Right cardiac atrium (tissue), 5 donors: ENCODE data around the gene OAS2. TPM values are rescaled to one million over a fixed set of nuclear protein-coding genes. Genes with fewer than 3 reads are reported as not detected.
"Not testable (repeated sequence)": the region's sequence is repeated elsewhere in the genome, so short reads cannot be mapped to it uniquely, and the experiment has no call there.

ENCODE experiments used
- ATAC-seq, 2 donors: fragments of 200-7000 bp; cut with Tn5 transposase; one replicate each; pipeline versions ENCODE4 v1.8.0 to v1.9.1; 2020; ENCODE audit warnings: moderate library complexity in 2 of 2, mild to moderate bottlenecking in 1 of 2
- DNase-seq, 3 donors: peaks; one replicate each; pipeline ENCODE4 v3.0.0-alpha.2; 2020
- H3K27ac ChIP-seq: one replicate; pipeline ENCODE4 v1.5.1; 2013; ENCODE audit warnings: mild to moderate bottlenecking, low read length, control low read depth, moderate library complexity
- H3K27me3 ChIP-seq: one replicate; pipeline ENCODE4 v1.6.1; 2013; ENCODE audit not compliant: control insufficient read depth, insufficient read depth
- H3K4me1 ChIP-seq: one replicate; pipeline ENCODE4 v1.6.1; 2013; ENCODE audit warnings: low read length; ENCODE audit not compliant: control insufficient read depth, insufficient read depth
- H3K4me3 ChIP-seq: one replicate; pipeline ENCODE4 v1.5.1; 2013; ENCODE audit warnings: low read length, control low read depth
- H3K9me3 ChIP-seq: one replicate; pipeline ENCODE4 v1.6.1; 2013; ENCODE audit warnings: low read length; ENCODE audit not compliant: control insufficient read depth
- WGBS: extraction: QIAGEN DNeasy Blood & Tissue Kit; methylation state at CpG from one replicate; pipeline ENCODE4 v1.1.7; 2013; 5-methylcytosine and 5-hydroxymethylcytosine counted together
- intact Hi-C, 4 donors: fragments of 100-400 bp; cut with DNase I; formaldehyde crosslinking; loops; one replicate each; pipeline versions ENCODE4 v1.11.0 to v1.14.0; 2022 to 2023
- polyA plus RNA-seq: library from polyadenylated mRNA; stranded (reverse); fragments of 200-250 nt; gene quantifications from one replicate; pipeline ENCODE4 v1.2.3, GENCODE V29; 2013
- total RNA-seq, 4 donors: library from RNA; stranded (reverse); fragmentation: NEBNext Ultra II Directional; extraction: Animal tissue kit (Norgen Biotek cat#: 25700); gene quantifications; one replicate each; pipeline ENCODE4 v1.2.1, GENCODE V29; 2021
- donor health status: healthy with polysubstance abuse.
- donor health status: DM: no; HTN: yes; CAD: no.
- donor health status: DM: no; HTN: no; CAD: no.
- donor health status: DM: no; HTN: yes; CAD: no; lungs with severe emphysema.
- donor health status: DM: yes; HTN: yes; CAD: no.

The OAS2 gene
- total and polyA plus RNA-seq, 5 donors = 4.1 to 13.7 (median 8.5) TPM

DNA sequence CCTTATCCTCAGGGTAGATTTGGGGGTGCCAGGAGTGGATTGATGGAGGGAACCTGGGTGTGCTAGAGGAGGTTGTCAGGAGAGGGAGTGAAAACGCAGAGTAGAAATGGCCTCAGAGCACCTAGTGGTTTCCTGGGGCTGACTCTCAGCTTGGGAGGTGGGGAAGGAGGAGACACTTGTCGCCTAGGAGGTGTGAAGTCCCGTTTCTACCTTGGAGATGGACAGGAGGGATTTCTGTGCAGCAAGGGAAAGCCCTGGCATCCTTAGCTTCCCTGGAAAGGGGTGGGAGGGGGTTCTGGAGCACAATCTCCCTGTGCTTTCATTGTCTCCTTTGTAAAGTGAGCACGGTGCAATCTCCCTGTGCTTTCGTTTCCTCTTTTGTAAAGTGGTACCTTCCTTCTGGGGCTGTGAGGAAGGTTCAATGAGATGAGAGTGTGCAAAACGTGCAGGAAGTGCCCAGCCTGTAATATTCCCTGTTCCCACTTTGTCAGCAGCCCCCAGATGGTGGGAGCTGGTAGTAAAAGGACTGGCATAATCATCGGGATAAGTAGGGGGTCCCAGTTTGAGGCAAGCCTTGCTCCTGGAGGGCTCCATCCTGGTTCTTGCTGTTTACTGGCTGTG, 38.4 kb upstream of the OAS2 start:
- H3K27ac ChIP-seq = no peak overlapping the region

DNA sequence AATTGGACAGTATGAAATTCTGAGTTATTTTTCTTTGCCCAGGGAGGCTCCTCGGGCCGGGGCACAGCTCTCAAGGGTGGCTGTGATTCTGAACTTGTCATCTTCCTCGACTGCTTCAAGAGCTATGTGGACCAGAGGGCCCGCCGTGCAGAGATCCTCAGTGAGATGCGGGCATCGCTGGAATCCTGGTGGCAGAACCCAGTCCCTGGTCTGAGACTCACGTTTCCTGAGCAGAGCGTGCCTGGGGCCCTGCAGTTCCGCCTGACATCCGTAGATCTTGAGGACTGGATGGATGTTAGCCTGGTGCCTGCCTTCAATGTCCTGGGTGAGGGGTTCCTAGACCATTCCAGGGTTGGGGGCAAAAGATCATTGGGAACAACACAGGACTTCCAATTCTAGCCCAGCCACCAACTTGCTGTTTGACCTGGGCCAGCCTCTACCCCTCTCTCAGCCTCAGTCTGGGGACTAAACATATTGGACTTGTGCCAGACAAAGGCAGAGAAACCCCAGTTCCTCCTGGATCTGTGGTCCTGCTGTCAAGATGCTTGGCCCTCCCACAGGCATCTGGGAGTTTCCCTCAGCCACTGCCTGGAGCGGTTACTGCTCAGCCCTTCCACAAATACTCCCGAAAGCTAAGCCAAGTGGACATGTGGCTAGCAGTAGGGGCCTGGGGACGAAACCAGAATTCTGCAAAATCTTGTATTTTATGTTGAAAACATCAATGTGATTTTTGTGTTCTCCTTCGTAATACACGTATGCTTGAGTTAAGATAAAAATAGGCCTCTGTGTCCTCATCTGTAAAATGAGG, 36.6 kb upstream of the OAS2 start:
- Histone ChIP-seq H3K4me1 (peaks cover 3% of the 10 kb centered on the region), H3K27me3 (no peaks in the 10 kb centered on the region), H3K9me3 (no peaks in the 10 kb centered on the region), H3K4me3 (no peak overlapping the region), H3K27ac (no peak overlapping the region)
- intact Hi-C loops = no loop called here
- no peak for ATAC-seq
- 90% methylated on average over 16 of the region's 16 CpGs for WGBS
- no peak for DNase-seq

More for the DNA sequence above, 38.4 kb upstream of the OAS2 start:
- Histone ChIP-seq H3K4me3 (peak overlapping the region; percentile 41), H3K9me3 (no peaks in the 10 kb centered on the region), H3K4me1 (peaks cover 3% of the 10 kb centered on the region), H3K27me3 (no peaks in the 10 kb centered on the region)
- DNase-seq (no peak), ATAC-seq (no peak)
- WGBS = 36% methylated on average over 7 of the region's 7 CpGs
- intact Hi-C loops = no loop called here

DNA sequence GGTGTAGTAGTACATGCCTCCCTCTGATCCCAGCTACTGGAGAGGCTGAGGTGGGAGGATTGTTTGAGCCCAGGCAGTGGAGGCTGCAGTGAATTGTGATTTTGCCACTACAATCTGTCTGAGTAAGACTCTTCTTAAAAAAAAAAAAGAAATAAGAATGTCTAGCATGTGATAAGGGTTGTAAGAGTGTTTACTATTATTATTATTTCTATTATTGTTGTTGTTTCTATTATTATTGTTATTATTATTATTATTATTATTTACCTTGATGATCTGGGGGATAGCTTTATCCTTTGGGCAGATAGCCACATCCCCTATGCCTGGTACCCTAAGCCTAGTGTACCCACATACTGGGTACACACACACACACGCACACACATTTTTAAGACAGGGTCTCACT, 35.7 kb upstream of the OAS2 start:
- WGBS = 97% methylated on average over 1 of the region's 1 CpG
- Histone ChIP-seq H3K27me3 (no peaks in the 10 kb centered on the region), H3K9me3 (no peaks in the 10 kb centered on the region), H3K4me1 (peaks cover 3% of the 10 kb centered on the region), H3K4me3 (no peak overlapping the region), H3K27ac (no peak overlapping the region)
- no peak for ATAC-seq
- intact Hi-C loops = no loop called here
- DNase-seq = no peak

DNA sequence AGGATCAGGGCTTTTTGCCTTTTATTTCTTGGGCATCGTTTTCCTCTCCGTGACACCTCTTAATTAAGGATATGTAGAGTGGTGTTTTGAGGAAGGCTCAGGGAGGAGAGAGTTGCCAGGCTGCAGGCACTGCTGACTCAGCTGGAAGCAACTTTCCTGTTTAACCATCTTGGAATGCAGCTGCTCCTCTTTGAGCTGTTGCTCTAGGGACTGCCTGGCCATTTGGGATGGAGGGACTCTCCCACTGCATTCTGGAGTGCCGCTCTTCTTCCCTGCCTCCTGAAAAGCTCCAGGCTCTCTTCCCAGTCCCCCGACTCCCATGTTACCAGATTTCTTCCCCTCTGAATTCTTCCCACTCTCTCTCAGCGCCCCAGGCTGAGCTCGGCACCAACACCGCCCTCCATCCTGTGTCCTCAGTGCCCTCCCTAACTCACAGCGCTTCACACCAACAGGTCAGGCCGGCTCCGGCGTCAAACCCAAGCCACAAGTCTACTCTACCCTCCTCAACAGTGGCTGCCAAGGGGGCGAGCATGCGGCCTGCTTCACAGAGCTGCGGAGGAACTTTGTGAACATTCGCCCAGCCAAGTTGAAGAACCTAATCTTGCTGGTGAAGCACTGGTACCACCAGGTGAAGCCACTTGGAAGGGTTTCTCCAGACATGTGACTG, 34.2 kb upstream of the OAS2 start:
- Histone ChIP-seq H3K27ac (no peak overlapping the region), H3K4me3 (no peak overlapping the region), H3K9me3 (no peaks in the 10 kb centered on the region), H3K27me3 (no peaks in the 10 kb centered on the region), H3K4me1 (no peaks in the 10 kb centered on the region)
- intact Hi-C loops = no loop called here
- 92% methylated on average over 15 of the region's 15 CpGs for WGBS
- DNase-seq = no peak
- no peak for ATAC-seq

DNA sequence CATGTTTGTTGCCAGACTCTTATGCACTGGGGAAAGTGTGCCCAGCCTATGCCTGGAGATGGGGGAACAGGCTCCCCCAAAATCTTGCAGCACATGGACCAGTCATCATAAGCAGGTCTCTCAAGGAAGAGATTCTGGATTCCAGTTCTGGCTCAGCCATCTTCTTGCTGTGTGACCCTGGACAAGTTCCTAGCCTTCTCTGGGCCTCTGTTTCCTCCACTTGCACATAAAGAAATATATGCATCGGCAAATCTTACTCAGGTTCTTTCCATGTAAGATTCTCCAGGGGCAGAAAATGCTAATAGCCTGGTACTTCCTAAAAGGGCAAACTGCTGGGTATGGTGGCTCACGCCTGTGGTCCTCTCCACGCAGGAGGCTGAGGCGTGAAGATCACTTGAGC, 32.8 kb upstream of the OAS2 start:
- intact Hi-C loops = no loop called here
- no peaks in the 10 kb centered on the region for H3K27me3 ChIP-seq
- no peak overlapping the region for H3K4me3 ChIP-seq
- DNase-seq (no peak), ATAC-seq (no peak)
- H3K27ac ChIP-seq = no peak overlapping the region
- H3K4me1 ChIP-seq = no peaks in the 10 kb centered on the region
- H3K9me3 ChIP-seq = no peaks in the 10 kb centered on the region
- 95% methylated on average over 4 of the region's 4 CpGs for WGBS

DNA sequence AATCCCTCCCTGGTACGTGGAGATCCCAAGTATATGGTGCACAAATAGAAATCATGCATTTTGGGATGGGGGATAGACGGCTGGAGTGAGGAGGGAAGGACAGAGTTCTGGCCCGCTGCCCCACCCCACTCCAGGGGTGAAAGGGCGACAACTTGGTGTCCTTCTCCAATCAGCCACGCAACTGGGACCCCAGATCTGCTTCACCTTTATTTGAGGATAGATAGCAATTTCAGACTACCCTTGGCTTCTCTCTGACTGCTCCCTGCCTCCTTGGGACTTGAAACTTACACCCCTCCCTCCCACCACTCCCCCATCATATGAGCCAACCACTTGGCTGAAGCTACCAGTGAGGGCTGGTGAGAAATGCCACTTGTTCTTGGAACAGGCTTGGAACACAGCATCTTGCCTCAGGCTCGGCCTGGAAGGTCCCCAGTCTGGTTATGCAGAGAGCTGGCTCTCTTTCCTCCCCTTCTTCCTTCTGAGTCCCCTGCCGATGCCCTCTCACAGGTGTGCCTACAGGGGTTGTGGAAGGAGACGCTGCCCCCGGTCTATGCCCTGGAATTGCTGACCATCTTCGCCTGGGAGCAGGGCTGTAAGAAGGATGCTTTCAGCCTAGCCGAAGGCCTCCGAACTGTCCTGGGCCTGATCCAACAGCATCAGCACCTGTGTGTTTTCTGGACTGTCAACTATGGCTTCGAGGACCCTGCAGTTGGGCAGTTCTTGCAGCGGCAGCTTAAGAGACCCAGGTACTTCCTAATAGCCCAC, 31.9 kb upstream of the OAS2 start:
- H3K27ac ChIP-seq = no peak overlapping the region
- no peaks in the 10 kb centered on the region for H3K27me3 ChIP-seq
- DNase-seq = no peak
- WGBS = 88% methylated on average over 14 of the region's 14 CpGs
- H3K4me3 ChIP-seq = no peak overlapping the region
- no peak for ATAC-seq
- H3K4me1 ChIP-seq = no peaks in the 10 kb centered on the region
- H3K9me3 ChIP-seq = no peaks in the 10 kb centered on the region
- intact Hi-C loops = no loop called here

DNA sequence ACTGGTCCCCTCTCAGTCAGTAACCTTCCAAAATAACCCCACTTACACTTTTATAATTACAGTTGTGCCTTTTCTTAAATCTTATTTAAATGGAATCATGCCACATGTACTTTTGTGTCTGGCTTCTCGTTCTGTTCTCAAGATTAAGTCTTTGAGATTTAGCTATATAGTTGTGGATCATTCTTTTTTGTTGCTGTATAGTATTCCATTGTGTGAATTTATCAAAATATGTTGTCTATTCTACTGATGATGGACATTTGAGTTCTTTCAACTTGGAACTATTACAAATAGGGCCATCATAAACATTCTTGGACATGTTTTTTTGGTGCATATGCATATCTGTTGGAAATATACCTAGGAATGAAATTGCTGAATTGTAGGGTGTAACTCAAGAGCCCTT, 31.0 kb upstream of the OAS2 start:
- intact Hi-C loops = no loop called here
- H3K27me3 ChIP-seq = no peaks in the 10 kb centered on the region
- no peaks in the 10 kb centered on the region for H3K4me1 ChIP-seq
- H3K4me3 ChIP-seq = no peak overlapping the region
- H3K9me3 ChIP-seq = no peaks in the 10 kb centered on the region
- ATAC-seq (no peak), DNase-seq (no peak)
- H3K27ac ChIP-seq = no peak overlapping the region
- 37% methylated on average over 1 of the region's 1 CpG for WGBS

DNA sequence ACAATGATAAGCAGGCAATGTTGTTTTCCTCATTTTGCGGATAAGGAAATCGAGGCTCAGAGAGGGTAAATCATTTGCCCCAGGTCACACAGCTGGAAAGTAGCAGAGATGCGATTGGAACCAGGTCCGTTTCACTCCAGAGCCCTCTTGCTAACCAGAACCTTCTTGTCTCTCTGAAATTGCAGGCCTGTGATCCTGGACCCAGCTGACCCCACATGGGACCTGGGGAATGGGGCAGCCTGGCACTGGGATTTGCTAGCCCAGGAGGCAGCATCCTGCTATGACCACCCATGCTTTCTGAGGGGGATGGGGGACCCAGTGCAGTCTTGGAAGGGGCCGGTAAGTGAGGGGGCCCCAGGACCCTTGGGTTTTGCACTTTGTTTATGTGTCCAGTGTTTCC, 30.6 kb upstream of the OAS2 start:
- intact Hi-C loops = no loop called here
- Histone ChIP-seq H3K27me3 (no peaks in the 10 kb centered on the region), H3K4me1 (no peaks in the 10 kb centered on the region), H3K27ac (no peak overlapping the region), H3K4me3 (no peak overlapping the region), H3K9me3 (no peaks in the 10 kb centered on the region)
- no peak for DNase-seq
- 96% methylated on average over 5 of the region's 5 CpGs for WGBS
- no peak for ATAC-seq

DNA sequence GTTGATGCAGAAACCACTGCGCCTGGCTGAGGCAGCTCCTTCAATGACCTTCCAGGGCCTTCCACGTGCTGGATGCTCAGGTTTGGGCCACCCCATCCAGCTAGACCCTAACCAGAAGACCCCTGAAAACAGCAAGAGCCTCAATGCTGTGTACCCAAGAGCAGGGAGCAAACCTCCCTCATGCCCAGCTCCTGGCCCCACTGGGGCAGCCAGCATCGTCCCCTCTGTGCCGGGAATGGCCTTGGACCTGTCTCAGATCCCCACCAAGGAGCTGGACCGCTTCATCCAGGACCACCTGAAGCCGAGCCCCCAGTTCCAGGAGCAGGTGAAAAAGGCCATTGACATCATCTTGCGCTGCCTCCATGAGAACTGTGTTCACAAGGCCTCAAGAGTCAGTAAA, 29.5 kb upstream of the OAS2 start:
- no peaks in the 10 kb centered on the region for H3K4me1 ChIP-seq
- no peaks in the 10 kb centered on the region for H3K9me3 ChIP-seq
- intact Hi-C loops = no loop called here
- no peak overlapping the region for H3K4me3 ChIP-seq
- ATAC-seq (no peak), DNase-seq (no peak)
- no peak overlapping the region for H3K27ac ChIP-seq
- WGBS = 94% methylated on average over 7 of the region's 7 CpGs
- H3K27me3 ChIP-seq = no peaks in the 10 kb centered on the region

DNA sequence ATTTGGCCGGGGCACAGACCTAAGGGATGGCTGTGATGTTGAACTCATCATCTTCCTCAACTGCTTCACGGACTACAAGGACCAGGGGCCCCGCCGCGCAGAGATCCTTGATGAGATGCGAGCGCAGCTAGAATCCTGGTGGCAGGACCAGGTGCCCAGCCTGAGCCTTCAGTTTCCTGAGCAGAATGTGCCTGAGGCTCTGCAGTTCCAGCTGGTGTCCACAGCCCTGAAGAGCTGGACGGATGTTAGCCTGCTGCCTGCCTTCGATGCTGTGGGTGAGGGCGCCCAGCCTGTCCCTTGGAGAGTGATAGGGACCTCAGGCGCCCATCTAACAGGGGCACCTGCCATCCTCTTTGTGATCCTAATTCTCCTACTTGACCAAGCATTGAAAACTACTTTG, 27.6 kb upstream of the OAS2 start:
- no peak overlapping the region for H3K4me3 ChIP-seq
- no peak for DNase-seq
- no peaks in the 10 kb centered on the region for H3K4me1 ChIP-seq
- intact Hi-C loops = no loop called here
- H3K27ac ChIP-seq = no peak overlapping the region
- ATAC-seq = no peak
- no peaks in the 10 kb centered on the region for H3K27me3 ChIP-seq
- no peaks in the 10 kb centered on the region for H3K9me3 ChIP-seq
- 91% methylated on average over 11 of the region's 11 CpGs for WGBS

DNA sequence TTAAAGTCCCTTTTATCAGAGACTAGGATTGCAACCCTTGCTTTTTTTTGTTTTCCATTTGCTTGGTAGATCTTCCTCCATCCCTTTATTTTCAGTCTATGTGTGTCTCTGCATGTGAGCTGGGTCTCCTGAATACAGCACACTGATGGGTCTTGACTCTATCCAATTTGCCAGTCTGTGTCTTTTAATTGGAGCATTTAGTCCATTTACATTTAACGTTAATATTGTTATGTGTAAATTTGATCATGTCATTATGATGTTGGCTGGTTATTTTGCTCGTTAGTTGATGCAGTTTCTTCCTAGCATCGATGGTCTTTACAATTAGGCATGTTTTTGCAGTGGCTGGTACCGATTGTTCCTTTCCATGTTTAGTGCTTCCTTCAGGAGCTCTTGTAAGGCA, 21.2 kb upstream of the OAS2 start:
- H3K27ac ChIP-seq, H3K4me1 ChIP-seq, H3K4me3 ChIP-seq, DNase-seq, H3K9me3 ChIP-seq, ATAC-seq, intact Hi-C loops, H3K27me3 ChIP-seq: not testable (repeated sequence)
- WGBS = 91% methylated on average over 4 of the region's 4 CpGs
